GM23338 (cell line): Measurements from ENCODE around the gene TCEAL3. TPM values are rescaled to one million over a fixed set of nuclear protein-coding genes. Genes with fewer than 3 reads are reported as not detected.

ENCODE experiments used
- ATAC-seq: fragments of 200-7000 bp; cut with Tn5 transposase; 3 replicates; pipeline ENCODE4 v1.9.1; 2020
- DNase-seq: peaks from one replicate; pipeline ENCODE4 v3.0.0-alpha.2; 2015; ENCODE audit warnings: low spot score
- H2AFZ ChIP-seq: fragments of 200-600 bp; sonication (generic); 2 replicates; pipeline ENCODE4 v1.8.0; 2016; ENCODE audit warnings: antibody characterized with exemption, mild to moderate bottlenecking, moderate library complexity
- H3F3A ChIP-seq: fragments of 200-600 bp; sonication (generic); replicated peaks from 2 replicates; pipeline ENCODE4 v1.8.0; 2017; ENCODE audit warnings: antibody characterized with exemption, mixed run types, low read depth
- H3K27ac ChIP-seq: fragments of 200-600 bp; sonication (generic); 2 replicates; pipeline ENCODE4 v1.6.1; 2016; ENCODE audit warnings: low read depth
- H3K27me3 ChIP-seq: fragments of 200-600 bp; sonication (generic); 2 replicates; pipeline ENCODE4 v1.8.0; 2016; ENCODE audit warnings: mild to moderate bottlenecking, mixed run types, moderate library complexity; ENCODE audit not compliant: insufficient read depth
- H3K36me3 ChIP-seq: fragments of 200-600 bp; sonication (generic); 2 replicates; pipeline ENCODE4 v1.8.0; 2016; ENCODE audit warnings: mild to moderate bottlenecking; ENCODE audit not compliant: insufficient read depth
- H3K4me1 ChIP-seq: fragments of 200-600 bp; sonication (generic); 2 replicates; pipeline ENCODE4 v1.8.0; 2016; ENCODE audit warnings: mild to moderate bottlenecking, moderate library complexity; ENCODE audit not compliant: insufficient read depth
- H3K4me2 ChIP-seq: fragments of 200-600 bp; sonication (generic); 2 replicates; pipeline ENCODE4 v1.7.1; 2017; ENCODE audit warnings: mixed run types
- H3K4me3 ChIP-seq: fragments of 200-600 bp; sonication (generic); 2 replicates; pipeline ENCODE4 v1.6.1; 2016; ENCODE audit warnings: mixed run types
- H3K79me2 ChIP-seq: fragments of 200-600 bp; sonication (generic); replicated peaks from 2 replicates; pipeline ENCODE4 v1.8.0; 2017; ENCODE audit warnings: mild to moderate bottlenecking; ENCODE audit not compliant: insufficient read depth
- H3K9me2 ChIP-seq: fragments of 200-600 bp; sonication (generic); 2 replicates; pipeline ENCODE4 v1.8.0; 2017; ENCODE audit not compliant: insufficient read depth
- H4K20me1 ChIP-seq: fragments of 200-600 bp; sonication (generic); replicated peaks from 2 replicates; pipeline ENCODE4 v1.8.0; 2017; ENCODE audit warnings: mild to moderate bottlenecking; ENCODE audit not compliant: insufficient read depth
- H3K27ac Mint-ChIP-seq: 2 replicates; pipeline ENCODE4 v1.8.0; 2020; ENCODE audit warnings: inconsistent platforms, mild to moderate bottlenecking, moderate library complexity, mixed read lengths
- H3K27me3 Mint-ChIP-seq: 3 replicates; pipeline ENCODE4 v1.8.0; 2022; ENCODE audit warnings: low read depth, mild to moderate bottlenecking, moderate library complexity, mixed read lengths, inconsistent platforms; ENCODE audit not compliant: insufficient read depth, poor library complexity
- H3K36me3 Mint-ChIP-seq: 3 replicates; pipeline ENCODE4 v1.8.0; 2021; ENCODE audit warnings: low read depth, mild to moderate bottlenecking, inconsistent platforms, moderate library complexity, mixed read lengths
- H3K4me1 Mint-ChIP-seq: 3 replicates; pipeline ENCODE4 v1.8.0; 2020; ENCODE audit warnings: mild to moderate bottlenecking, inconsistent platforms, mixed read lengths
- H3K4me3 Mint-ChIP-seq: 3 replicates; pipeline ENCODE4 v1.8.0; 2021; ENCODE audit warnings: moderate library complexity, mild to moderate bottlenecking, inconsistent platforms, mixed read lengths
- H3K9me3 Mint-ChIP-seq: 3 replicates; pipeline ENCODE4 v1.8.0; 2020; ENCODE audit warnings: moderate library complexity, mild to moderate bottlenecking, inconsistent platforms, mixed read lengths
- CREB1 ChIP-seq: fragments of 250-450 bp; sonication (Bioruptor Pico); IDR thresholded peaks from 2 replicates; pipeline ENCODE4 v1.5.0; 2020; ENCODE audit warnings: low read depth, mild to moderate bottlenecking, moderate library complexity
- EZH2 ChIP-seq: fragments of 200-600 bp; sonication (generic); IDR thresholded peaks from one replicate; pipeline ENCODE4 v1.8.0; 2017; ENCODE audit warnings: antibody characterized with exemption, mild to moderate bottlenecking, low read depth; ENCODE audit not compliant: unreplicated experiment
- JUNB ChIP-seq: IDR thresholded peaks from one replicate; pipeline ENCODE4 v1.6.1; 2016; ENCODE audit warnings: antibody characterized with exemption; ENCODE audit not compliant: unreplicated experiment
- POLR2AphosphoS5 ChIP-seq: IDR thresholded peaks from 2 replicates; pipeline ENCODE4 v1.6.1; 2016; ENCODE audit warnings: antibody characterized with exemption, low read depth
- STAT1 ChIP-seq: IDR thresholded peaks from one replicate; pipeline ENCODE4 v1.6.1; 2016; ENCODE audit warnings: antibody characterized with exemption; ENCODE audit not compliant: unreplicated experiment
- ZNF114 ChIP-seq: fragments of 250-450 bp; sonication (Bioruptor Pico); IDR thresholded peaks from 2 replicates; pipeline ENCODE4 v1.5.0; 2020; ENCODE audit warnings: mild to moderate bottlenecking, moderate library complexity
- ZNF331 ChIP-seq: fragments of 250-450 bp; sonication (Bioruptor Pico); IDR thresholded peaks from 2 replicates; pipeline ENCODE4 v1.5.0; 2020; ENCODE audit warnings: low read depth, mild to moderate bottlenecking, moderate library complexity
- ZNF462 ChIP-seq: fragments of 250-450 bp; sonication (Bioruptor Pico); IDR thresholded peaks from 2 replicates; pipeline ENCODE4 v1.5.0; 2020; ENCODE audit warnings: mild to moderate bottlenecking, moderate library complexity
- polyA plus RNA-seq: library from polyadenylated mRNA; unstranded; fragments of >200 nt; fragmentation: Nextera tagmentation; extraction: Ambion mirVana; gene quantifications from 2 replicates; pipeline ENCODE4 v1.2.1, GENCODE V29; 2016
- total RNA-seq: library from RNA; depleted of rRNA; stranded (reverse); fragments of >200 nt; shearing (Covaris generic); gene quantifications from 2 replicates; pipeline ENCODE4 v1.2.3, GENCODE V29; 2014
- TF ChIP-seq, protein P1 (sequence below), 2 experiments: fragments of 200-600 bp in 1 of 2; sonication (generic) in 1 of 2; conservative IDR thresholded peaks; 2 replicates each; pipeline versions ENCODE4 v1.5.1 to v1.6.1; 2016 to 2017; ENCODE audit warnings: antibody characterized with exemption in 2 of 2, low read depth in 2 of 2, mild to moderate bottlenecking in 2 of 2, moderate library complexity in 1 of 2

TCEAL3 gene
- total and polyA plus RNA-seq, 2 experiments from 2014 or later, result 5.2 to 31.1 TPM

DNA sequence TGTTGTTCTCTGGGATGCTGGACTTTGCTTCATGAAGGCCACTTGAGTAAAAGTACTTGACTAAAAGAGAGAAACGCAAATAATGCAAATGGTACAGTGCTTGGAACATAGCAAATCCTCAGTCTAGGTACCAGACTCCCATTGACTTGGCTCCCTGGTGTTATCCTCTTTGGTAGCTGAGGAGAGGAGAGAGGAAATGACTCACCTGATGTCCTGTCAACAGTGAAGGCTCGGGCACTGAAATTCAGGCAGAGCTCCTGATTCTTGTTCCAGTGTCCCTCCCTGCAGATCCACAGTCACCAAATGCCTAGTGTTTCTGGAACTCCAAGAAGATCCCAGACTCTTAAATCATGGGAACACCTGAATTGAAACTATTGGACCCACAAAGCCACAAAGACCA is 45.0 kb upstream of the TCEAL3 start (continued):
- TF ChIP-seq ZNF462 (CRISPR knock-in tag) (no peak), STAT1 (no peak), ZNF114 (CRISPR knock-in tag) (no peak), JUNB (no peak), CREB1 (CRISPR knock-in tag) (no peak), ZNF331 (CRISPR knock-in tag) (no peak), EZH2 (no peak), POLR2AphosphoS5 (no peak)

GRCh38 chrX:103565197-103565596 is 42.6 kb upstream of the TCEAL3 start:
- no peaks in the 10 kb centered on the region for H3K36me3 Mint-ChIP-seq
- no peak overlapping the region for H3K27ac Mint-ChIP-seq
- TF ChIP-seq ZNF331 (CRISPR knock-in tag), result no peak
- TF ChIP-seq STAT1, result no peak
- no peak for TF ChIP-seq JUNB
- no peak for TF ChIP-seq EZH2
- TF ChIP-seq, protein P1, sequence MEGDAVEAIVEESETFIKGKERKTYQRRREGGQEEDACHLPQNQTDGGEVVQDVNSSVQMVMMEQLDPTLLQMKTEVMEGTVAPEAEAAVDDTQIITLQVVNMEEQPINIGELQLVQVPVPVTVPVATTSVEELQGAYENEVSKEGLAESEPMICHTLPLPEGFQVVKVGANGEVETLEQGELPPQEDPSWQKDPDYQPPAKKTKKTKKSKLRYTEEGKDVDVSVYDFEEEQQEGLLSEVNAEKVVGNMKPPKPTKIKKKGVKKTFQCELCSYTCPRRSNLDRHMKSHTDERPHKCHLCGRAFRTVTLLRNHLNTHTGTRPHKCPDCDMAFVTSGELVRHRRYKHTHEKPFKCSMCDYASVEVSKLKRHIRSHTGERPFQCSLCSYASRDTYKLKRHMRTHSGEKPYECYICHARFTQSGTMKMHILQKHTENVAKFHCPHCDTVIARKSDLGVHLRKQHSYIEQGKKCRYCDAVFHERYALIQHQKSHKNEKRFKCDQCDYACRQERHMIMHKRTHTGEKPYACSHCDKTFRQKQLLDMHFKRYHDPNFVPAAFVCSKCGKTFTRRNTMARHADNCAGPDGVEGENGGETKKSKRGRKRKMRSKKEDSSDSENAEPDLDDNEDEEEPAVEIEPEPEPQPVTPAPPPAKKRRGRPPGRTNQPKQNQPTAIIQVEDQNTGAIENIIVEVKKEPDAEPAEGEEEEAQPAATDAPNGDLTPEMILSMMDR (conservative IDR thresholded peaks at IDR 0.05; ENCODE audit: low read depth in 2 of 2), result no peak

More at GRCh38 chrX:103565197-103565596, 42.6 kb upstream of the TCEAL3 start:
- Mint-ChIP-seq H3K4me1 (no peaks in the 10 kb centered on the region), H3K4me3 (no peak overlapping the region), H3K9me3 (no peaks in the 10 kb centered on the region), H3K27me3 (no peaks in the 10 kb centered on the region)
- no peaks in the 10 kb centered on the region for H3K36me3 ChIP-seq
- H3K9me2 ChIP-seq, result no peaks in the 10 kb centered on the region
- H4K20me1 ChIP-seq, result no peaks in the 10 kb centered on the region
- no peaks in the 10 kb centered on the region for H3F3A ChIP-seq
- H3K4me3 ChIP-seq, result no peak overlapping the region
- no peak overlapping the region for H3K4me2 ChIP-seq
- no peaks in the 10 kb centered on the region for H3K27me3 ChIP-seq
- no peak overlapping the region for H3K27ac ChIP-seq
- no peak overlapping the region for H2AFZ ChIP-seq
- ATAC-seq (no peak), DNase-seq (no peak)
- no peaks in the 10 kb centered on the region for H3K4me1 ChIP-seq
- H3K79me2 ChIP-seq, result no peaks in the 10 kb centered on the region
